Fibroblast of skin of right quadriceps (primary cell): Measurements from ENCODE around the gene CITED1.

ENCODE experiments used
- DNase-seq: peaks from one replicate; pipeline ENCODE4 v3.0.0-alpha.2; 2013

The CITED1 gene

GRCh38 chrX:72308209-72308565, 2.5 kb upstream of the CITED1 start:
- DNase-seq = no peak

DNA sequence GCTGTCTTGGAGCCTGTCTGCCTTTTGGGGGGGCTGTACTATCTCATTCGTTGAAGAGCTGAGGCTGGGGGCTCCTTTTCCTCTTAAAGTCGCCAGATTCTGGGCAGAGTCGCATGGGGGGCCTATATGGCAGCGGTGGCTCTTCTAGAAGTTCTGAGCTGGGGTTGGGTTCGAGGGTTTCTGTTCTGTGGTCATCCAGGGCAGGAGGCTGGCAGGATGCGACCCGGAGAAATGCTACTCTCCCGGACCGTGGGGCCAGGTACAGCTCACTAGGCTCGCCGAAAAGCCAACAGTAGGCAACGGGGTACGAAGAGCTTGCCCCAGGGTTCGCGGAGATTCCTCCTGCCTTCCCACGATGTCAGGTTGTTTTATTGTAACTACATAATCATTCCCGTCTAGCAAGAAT, 1.9 kb upstream of the CITED1 start:
- no peak for DNase-seq

- peak; percentile 48 for DNase-seq
Observed at GRCh38 chrX:72306851-72307645, 1.3 kb upstream of the CITED1 start.

- no peak for DNase-seq
Observed at GRCh38 chrX:72306085-72306801, 529 bp upstream of the CITED1 start.

GRCh38 chrX:72304877-72305276, 837 bp downstream of the CITED1 start:
- no peak for DNase-seq

- no peak for DNase-seq
Observed at GRCh38 chrX:72301781-72302180, 3.9 kb downstream of the CITED1 start.

GRCh38 chrX:72299891-72300630, 5.7 kb downstream of the CITED1 start:
- DNase-seq = no peak

- no peak for DNase-seq
Observed at GRCh38 chrX:72297953-72298730, 7.6 kb downstream of the CITED1 start.

DNA sequence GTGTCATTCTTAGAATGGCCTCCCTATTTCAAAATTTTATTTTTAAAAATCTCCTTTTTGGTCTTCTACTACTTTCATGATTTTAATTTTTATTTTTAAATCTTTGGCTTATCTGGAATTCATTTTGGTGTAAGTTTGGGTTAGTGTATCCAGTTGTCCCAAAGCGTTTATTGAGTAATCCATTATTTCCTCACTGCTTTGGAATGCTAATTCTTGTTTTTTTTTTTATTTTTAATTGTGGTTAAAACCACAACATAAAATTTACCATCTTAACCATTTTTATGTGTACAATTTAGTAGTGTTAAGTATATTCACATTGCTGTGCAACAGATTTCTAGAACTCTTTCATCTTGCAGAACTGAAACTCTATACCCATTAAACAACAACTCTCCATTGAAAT, 8.7 kb downstream of the CITED1 start:
- DNase-seq = peak; percentile 30

GRCh38 chrX:72295745-72296144, 10.0 kb downstream of the CITED1 start:
- no peak for DNase-seq

- DNase-seq = no peak
Observed at GRCh38 chrX:72294497-72294896, 11.2 kb downstream of the CITED1 start.

GRCh38 chrX:72282302-72282701, 23.4 kb downstream of the CITED1 start:
- DNase-seq = no peak

- DNase-seq = peak; percentile 39
Observed at GRCh38 chrX:72280321-72280845, 25.3 kb downstream of the CITED1 start.

GRCh38 chrX:72276478-72276953, 29.2 kb downstream of the CITED1 start:
- DNase-seq = no peak

DNA sequence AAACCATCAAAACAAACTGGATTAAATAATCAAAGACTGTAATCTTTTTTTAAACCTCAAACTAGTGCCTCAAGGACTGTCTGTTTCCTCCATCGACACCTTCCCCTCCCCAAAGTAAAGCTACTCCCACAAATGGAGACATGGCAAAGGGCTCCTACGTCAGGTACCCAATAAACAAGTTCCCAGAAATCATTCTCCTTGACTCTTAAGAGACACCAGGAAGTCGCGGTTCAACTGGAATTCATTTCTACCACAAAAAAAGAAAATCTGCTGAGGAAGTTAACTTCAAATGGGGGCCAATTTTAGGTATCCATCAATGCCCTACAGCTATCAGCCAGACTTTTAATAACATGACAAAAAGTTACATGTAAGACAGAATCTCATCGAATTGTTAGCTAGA, 31.2 kb downstream of the CITED1 start:
- DNase-seq = peak; percentile 21

- no peak for DNase-seq
Observed at GRCh38 chrX:72273718-72274117, 32.0 kb downstream of the CITED1 start.

GRCh38 chrX:72272868-72273267, 32.8 kb downstream of the CITED1 start:
- peak; percentile 13 for DNase-seq

DNA sequence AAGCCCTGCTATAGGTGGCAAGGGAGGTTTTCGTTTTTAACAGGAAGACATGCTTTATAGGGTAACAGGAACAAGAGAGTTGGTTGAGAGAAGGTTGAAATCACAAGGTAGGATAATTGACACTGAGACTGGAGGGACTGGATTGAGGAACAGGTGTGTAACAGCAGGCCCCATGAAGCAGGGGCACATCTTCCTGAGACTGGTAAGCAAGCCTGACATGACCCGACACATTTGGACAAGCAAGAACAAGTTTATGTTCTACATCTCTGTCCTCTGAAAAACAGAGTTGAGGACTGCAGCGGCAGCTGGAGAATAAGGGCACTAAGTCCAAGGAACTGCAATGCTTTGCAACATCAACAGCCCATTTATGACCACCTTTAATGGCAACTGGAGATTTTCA, 33.9 kb downstream of the CITED1 start:
- no peak for DNase-seq

DNA sequence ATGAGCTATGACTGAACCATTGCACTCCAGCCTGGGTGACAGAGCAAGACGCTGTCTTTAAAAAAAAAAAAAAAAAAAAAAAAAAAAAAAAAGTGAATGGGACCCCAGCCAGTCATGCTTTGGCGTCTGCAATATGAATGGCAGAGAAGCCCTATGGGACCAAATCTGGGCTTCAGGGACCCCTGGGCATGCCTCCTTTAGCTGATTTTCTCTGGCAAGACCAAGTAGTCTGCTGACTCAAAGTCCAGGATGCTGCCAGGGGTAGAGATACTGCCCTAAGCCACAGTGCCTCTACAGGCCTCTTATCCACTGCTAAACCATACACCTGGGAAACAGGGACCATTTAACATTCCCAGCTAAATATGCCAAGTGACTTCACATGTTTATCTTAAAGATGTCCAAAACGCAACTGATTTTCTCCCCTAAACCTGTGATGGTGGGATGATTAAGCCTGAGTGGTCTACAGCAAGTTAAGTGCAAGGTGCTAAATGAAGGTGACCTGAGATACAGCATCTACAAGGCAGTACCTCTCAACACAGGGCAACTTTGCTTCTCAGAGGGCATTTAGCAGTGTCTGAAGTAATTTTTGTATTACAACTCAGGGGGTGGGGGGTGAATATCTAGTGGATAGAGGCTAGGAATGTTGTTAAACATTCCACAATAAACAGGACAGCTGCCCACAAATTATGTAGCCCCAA, 34.5 kb downstream of the CITED1 start:
- DNase-seq = no peak

DNA sequence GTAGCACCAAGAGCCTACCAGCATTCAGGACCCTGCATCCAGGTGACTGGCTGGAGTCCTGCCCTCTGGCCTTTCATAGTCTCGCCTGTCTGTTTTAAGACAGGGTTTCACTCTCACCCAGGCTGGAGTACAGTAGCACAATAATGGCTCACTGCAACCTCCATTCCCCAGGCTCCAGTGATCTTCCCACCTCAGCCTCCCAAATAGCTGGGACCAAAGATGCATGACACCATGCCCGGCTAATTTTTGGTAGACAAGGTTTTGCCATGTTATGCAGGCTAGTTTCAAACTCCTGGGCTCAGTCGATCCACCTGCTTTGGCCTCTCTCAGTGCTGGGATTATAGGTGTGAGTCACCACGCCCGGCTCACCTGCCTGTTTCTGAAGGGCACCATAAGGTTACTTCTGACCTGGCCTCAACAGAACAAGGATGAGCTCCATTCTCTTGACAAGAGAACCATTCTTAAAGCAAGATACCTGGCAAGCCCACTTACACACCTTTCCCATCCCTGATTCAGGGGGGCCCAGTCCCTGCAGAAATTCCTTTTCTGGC, 35.3 kb downstream of the CITED1 start:
- DNase-seq = no peak

- DNase-seq = peak; percentile 69
Observed at GRCh38 chrX:72269671-72270251, 36.0 kb downstream of the CITED1 start.
